ENCODE results near the gene SPTLC3. TPM values are rescaled to one million over a fixed set of nuclear protein-coding genes. Genes with fewer than 3 reads are reported as not detected.

SPTLC3 gene
- total RNA-seq, 1 experiment from 2014 or later: 7.5 TPM

- H3K9me3 Mint-ChIP-seq (ENCODE audit: low read depth, unreplicated experiment): peaks cover 3% of the 10 kb centered on the region
- no TSS peak for BruUV-seq (replicated peaks)
- intact Hi-C loops (cut with micrococcal nuclease; ENCODE audit: unreplicated experiment): no loop called here
- TF ChIP-seq CTCF (IDR thresholded peaks at IDR 0.05; ENCODE audit: unreplicated experiment): no peak
- no peaks in the 10 kb centered on the region for H3K27me3 Mint-ChIP-seq (ENCODE audit: unreplicated experiment)
- H3K36me3 Mint-ChIP-seq (ENCODE audit: insufficient read depth, unreplicated experiment): no peaks in the 10 kb centered on the region
- no peak overlapping the region for H3K4me3 Mint-ChIP-seq (ENCODE audit: low read depth, unreplicated experiment)
- H3K27ac Mint-ChIP-seq (ENCODE audit: unreplicated experiment): no peak overlapping the region
- CTCF ChIA-PET: no interaction called here
- no peak for DNase-seq
- H3K4me1 Mint-ChIP-seq (ENCODE audit: low read depth, unreplicated experiment): no peaks in the 10 kb centered on the region
Observed at GRCh38 chr20:13141546-13141945, 132.8 kb downstream of the SPTLC3 start.

GRCh38 chr20:13142143-13142542, 133.4 kb downstream of the SPTLC3 start:
- Mint-ChIP-seq H3K27me3 (ENCODE audit: unreplicated experiment) (no peaks in the 10 kb centered on the region), H3K27ac (ENCODE audit: unreplicated experiment) (no peak overlapping the region), H3K9me3 (ENCODE audit: low read depth, unreplicated experiment) (peaks cover 3% of the 10 kb centered on the region), H3K4me1 (ENCODE audit: low read depth, unreplicated experiment) (no peaks in the 10 kb centered on the region), H3K36me3 (ENCODE audit: insufficient read depth, unreplicated experiment) (no peaks in the 10 kb centered on the region), H3K4me3 (ENCODE audit: low read depth, unreplicated experiment) (no peak overlapping the region)
- CTCF ChIA-PET: no interaction called here
- intact Hi-C loops (cut with micrococcal nuclease; ENCODE audit: unreplicated experiment): no loop called here
- no TSS peak for BruUV-seq (replicated peaks)
- DNase-seq: no peak
- no peak for TF ChIP-seq CTCF (IDR thresholded peaks at IDR 0.05; ENCODE audit: unreplicated experiment)

- no peak overlapping the region for H3K4me3 Mint-ChIP-seq (ENCODE audit: low read depth, unreplicated experiment)
- peaks cover 3% of the 10 kb centered on the region for H3K9me3 Mint-ChIP-seq (ENCODE audit: low read depth, unreplicated experiment)
- intact Hi-C loops (cut with micrococcal nuclease; ENCODE audit: unreplicated experiment): no loop called here
Observed at GRCh38 chr20:13147071-13147963, 138.5 kb downstream of the SPTLC3 start.

GRCh38 chr20:13147971-13148370, 139.2 kb downstream of the SPTLC3 start:
- H3K4me3 Mint-ChIP-seq (ENCODE audit: low read depth, unreplicated experiment): no peak overlapping the region
- intact Hi-C loops (cut with micrococcal nuclease; ENCODE audit: unreplicated experiment): no loop called here
- no peaks in the 10 kb centered on the region for H3K27me3 Mint-ChIP-seq (ENCODE audit: unreplicated experiment)
- H3K27ac Mint-ChIP-seq (ENCODE audit: unreplicated experiment): no peak overlapping the region
- TF ChIP-seq CTCF (IDR thresholded peaks at IDR 0.05; ENCODE audit: unreplicated experiment): no peak
- no peaks in the 10 kb centered on the region for H3K36me3 Mint-ChIP-seq (ENCODE audit: insufficient read depth, unreplicated experiment)
- BruUV-seq (replicated peaks): no TSS peak
- H3K9me3 Mint-ChIP-seq (ENCODE audit: low read depth, unreplicated experiment): peaks cover 3% of the 10 kb centered on the region
- DNase-seq: no peak
- no peaks in the 10 kb centered on the region for H3K4me1 Mint-ChIP-seq (ENCODE audit: low read depth, unreplicated experiment)
- CTCF ChIA-PET: no interaction called here

More at GRCh38 chr20:13147071-13147963, 138.5 kb downstream of the SPTLC3 start:
- BruUV-seq (replicated peaks): no TSS peak
- H3K27me3 Mint-ChIP-seq (ENCODE audit: unreplicated experiment): no peaks in the 10 kb centered on the region
- no peak for TF ChIP-seq CTCF (IDR thresholded peaks at IDR 0.05; ENCODE audit: unreplicated experiment)
- DNase-seq: no peak
- no peaks in the 10 kb centered on the region for H3K36me3 Mint-ChIP-seq (ENCODE audit: insufficient read depth, unreplicated experiment)
- CTCF ChIA-PET: no interaction called here
- H3K27ac Mint-ChIP-seq (ENCODE audit: unreplicated experiment): no peak overlapping the region
- no peaks in the 10 kb centered on the region for H3K4me1 Mint-ChIP-seq (ENCODE audit: low read depth, unreplicated experiment)
